ENCODE measurements around the gene STON1. TPM values are rescaled to one million over a fixed set of nuclear protein-coding genes. Genes with fewer than 3 reads are reported as not detected.

STON1 gene
- total RNA-seq, 2 donors from 2014 or later: 34.0 to 48.7 TPM

DNA sequence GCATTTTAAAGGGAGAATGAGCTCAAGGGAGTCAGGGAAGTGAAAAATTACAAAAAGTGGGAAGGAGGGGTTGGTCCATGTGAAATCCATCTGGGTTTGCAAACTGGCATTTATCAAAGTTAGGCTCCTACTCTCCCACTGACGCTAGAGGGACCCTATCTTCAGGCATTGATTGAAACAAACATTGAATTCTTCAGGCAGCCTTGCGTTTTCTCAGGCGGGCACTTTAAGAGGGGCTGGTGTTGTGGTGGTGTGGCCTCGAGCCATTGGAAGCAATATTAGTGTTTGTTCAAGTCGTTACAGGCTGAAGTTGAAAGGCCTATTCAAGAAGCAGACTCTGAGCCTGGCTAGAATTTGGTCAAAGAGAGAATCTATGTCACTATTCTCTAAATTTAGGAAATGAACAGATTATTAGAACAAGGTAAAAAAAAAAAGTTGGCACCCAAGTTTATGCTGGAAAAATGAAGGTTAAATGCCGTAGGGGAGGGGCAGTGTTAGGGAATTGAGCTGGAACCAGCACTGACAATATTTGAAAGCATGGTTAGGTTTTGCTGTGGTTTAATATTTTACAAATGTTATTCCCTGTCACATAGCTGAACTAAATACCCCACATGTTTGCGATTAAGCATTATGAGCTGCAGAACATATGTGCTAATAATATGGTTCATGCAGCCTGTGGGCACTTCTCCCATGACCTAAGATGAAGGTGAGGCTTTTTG lies 36.8 kb downstream of the STON1 start:
- 31% methylated on average over 7 of the region's 7 CpGs for WGBS
- DNase-seq (ENCODE audit: low spot score): no peak
- H3K27ac ChIP-seq: peak overlapping the region in 1 of 2 donors; percentile 16

DNA sequence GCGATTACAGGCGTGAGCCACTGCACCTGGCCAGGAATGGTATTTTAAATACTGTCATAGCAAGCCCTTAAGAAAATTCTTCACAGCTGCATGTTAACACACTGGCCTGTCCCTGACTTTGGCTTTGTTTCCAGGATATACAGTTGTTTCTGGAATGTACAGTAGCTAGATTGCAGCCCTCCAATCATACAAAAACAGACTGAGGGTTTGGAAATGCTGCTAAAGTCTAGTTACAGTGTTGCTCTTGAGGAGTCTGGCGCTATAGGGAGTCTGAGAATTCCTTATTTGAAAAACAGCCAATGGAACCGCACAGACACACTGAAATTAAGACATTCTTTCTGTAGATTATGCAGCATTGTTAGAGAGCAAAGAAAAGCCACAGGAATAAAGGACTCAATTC lies 37.7 kb downstream of the STON1 start:
- no peak for DNase-seq (ENCODE audit: low spot score)
- H3K27ac ChIP-seq: no peak overlapping the region
- intact Hi-C loops (cut with DNase I): no loop called here
- no peaks in the 10 kb centered on the region for H3K27me3 ChIP-seq (replicated peaks; ENCODE audit: insufficient read depth)
- H3K4me3 ChIP-seq: no peak overlapping the region
- H3K36me3 ChIP-seq: no peaks in the 10 kb centered on the region
- TF ChIP-seq, protein P1, sequence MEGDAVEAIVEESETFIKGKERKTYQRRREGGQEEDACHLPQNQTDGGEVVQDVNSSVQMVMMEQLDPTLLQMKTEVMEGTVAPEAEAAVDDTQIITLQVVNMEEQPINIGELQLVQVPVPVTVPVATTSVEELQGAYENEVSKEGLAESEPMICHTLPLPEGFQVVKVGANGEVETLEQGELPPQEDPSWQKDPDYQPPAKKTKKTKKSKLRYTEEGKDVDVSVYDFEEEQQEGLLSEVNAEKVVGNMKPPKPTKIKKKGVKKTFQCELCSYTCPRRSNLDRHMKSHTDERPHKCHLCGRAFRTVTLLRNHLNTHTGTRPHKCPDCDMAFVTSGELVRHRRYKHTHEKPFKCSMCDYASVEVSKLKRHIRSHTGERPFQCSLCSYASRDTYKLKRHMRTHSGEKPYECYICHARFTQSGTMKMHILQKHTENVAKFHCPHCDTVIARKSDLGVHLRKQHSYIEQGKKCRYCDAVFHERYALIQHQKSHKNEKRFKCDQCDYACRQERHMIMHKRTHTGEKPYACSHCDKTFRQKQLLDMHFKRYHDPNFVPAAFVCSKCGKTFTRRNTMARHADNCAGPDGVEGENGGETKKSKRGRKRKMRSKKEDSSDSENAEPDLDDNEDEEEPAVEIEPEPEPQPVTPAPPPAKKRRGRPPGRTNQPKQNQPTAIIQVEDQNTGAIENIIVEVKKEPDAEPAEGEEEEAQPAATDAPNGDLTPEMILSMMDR (IDR thresholded peaks at IDR 0.05): no peak
- no peak for TF ChIP-seq POLR2AphosphoS5 (IDR thresholded peaks at IDR 0.05)
- TF ChIP-seq POLR2A (IDR thresholded peaks at IDR 0.05): no peak
- no peaks in the 10 kb centered on the region for H3K4me1 ChIP-seq (replicated peaks)
- WGBS: 74% methylated on average over 4 of the region's 4 CpGs
- no peaks in the 10 kb centered on the region for H3K9me3 ChIP-seq

More for the DNA sequence above, 36.8 kb downstream of the STON1 start:
- Histone ChIP-seq H3K36me3 (no peaks in the 10 kb centered on the region), H3K4me3 (no peak overlapping the region), H3K27me3 (replicated peaks; ENCODE audit: insufficient read depth) (no peaks in the 10 kb centered on the region), H3K9me3 (no peaks in the 10 kb centered on the region), H3K4me1 (replicated peaks) (no peaks in the 10 kb centered on the region)
- intact Hi-C loops (cut with DNase I): no loop called here
- TF ChIP-seq POLR2A (IDR thresholded peaks at IDR 0.05) (no peak), POLR2AphosphoS5 (IDR thresholded peaks at IDR 0.05) (no peak)
- TF ChIP-seq, protein P1 (IDR thresholded peaks at IDR 0.05): peak in 2 of 4 experiments; percentile 8 to 17

DNA sequence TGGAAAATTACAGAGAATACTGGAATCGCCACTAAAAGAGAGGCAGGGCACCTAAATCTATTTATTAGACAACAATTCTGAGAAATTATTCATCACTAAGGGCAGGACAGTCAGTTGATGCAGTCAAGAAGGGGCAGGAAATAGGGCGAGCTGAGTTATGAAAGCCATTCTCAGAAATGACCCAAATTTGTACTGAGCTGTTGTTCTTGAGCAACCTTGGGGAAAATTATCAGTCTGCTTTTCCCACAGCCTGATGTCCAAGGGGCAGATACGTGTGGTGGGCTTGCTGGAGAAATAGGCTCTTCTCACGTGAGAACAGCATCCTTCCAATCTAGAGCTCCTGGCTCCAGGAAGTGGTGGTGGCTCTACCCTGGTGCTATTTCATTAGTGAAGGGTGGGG lies 38.6 kb downstream of the STON1 start:
- no peaks in the 10 kb centered on the region for H3K9me3 ChIP-seq
- no peak for DNase-seq (ENCODE audit: low spot score)
- no peak overlapping the region for H3K4me3 ChIP-seq
- intact Hi-C loops (cut with DNase I): no loop called here
- TF ChIP-seq, protein P1 (IDR thresholded peaks at IDR 0.05): no peak
- no peak for TF ChIP-seq POLR2A (IDR thresholded peaks at IDR 0.05)
- TF ChIP-seq POLR2AphosphoS5 (IDR thresholded peaks at IDR 0.05): no peak
- no peaks in the 10 kb centered on the region for H3K27me3 ChIP-seq (replicated peaks; ENCODE audit: insufficient read depth)
- H3K36me3 ChIP-seq: no peaks in the 10 kb centered on the region
- WGBS: 77% methylated on average over 4 of the region's 4 CpGs
- no peak overlapping the region for H3K27ac ChIP-seq
- H3K4me1 ChIP-seq (replicated peaks): no peaks in the 10 kb centered on the region

DNA sequence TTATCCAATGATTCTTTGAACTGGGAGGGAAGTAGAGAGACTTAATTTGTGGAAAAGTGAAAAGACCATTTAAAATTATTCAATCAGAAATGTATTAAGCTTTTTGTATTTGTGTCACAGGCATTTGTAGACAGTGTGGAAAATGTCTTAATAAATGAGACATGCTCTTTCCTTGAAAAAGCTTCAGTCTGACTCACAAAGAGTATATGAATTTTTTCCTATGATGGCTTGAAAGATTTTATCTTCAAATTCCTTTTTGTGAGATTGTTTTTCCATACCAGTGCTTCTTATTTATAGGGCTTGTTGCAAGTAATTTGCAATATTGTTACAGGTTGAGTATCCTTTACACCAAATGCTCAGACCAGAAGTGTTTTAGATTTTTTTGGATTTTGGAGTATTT lies 39.5 kb downstream of the STON1 start:
- H3K4me1 ChIP-seq (replicated peaks): no peaks in the 10 kb centered on the region
- no peak overlapping the region for H3K4me3 ChIP-seq
- TF ChIP-seq, protein P1 (IDR thresholded peaks at IDR 0.05): no peak
- TF ChIP-seq POLR2A (IDR thresholded peaks at IDR 0.05): no peak
- TF ChIP-seq POLR2AphosphoS5 (IDR thresholded peaks at IDR 0.05): no peak
- H3K36me3 ChIP-seq: no peaks in the 10 kb centered on the region
- H3K27me3 ChIP-seq (replicated peaks; ENCODE audit: insufficient read depth): no peaks in the 10 kb centered on the region
- no peak for DNase-seq (ENCODE audit: low spot score)
- intact Hi-C loops (cut with DNase I): no loop called here
- no peaks in the 10 kb centered on the region for H3K9me3 ChIP-seq
- no peak overlapping the region for H3K27ac ChIP-seq

DNA sequence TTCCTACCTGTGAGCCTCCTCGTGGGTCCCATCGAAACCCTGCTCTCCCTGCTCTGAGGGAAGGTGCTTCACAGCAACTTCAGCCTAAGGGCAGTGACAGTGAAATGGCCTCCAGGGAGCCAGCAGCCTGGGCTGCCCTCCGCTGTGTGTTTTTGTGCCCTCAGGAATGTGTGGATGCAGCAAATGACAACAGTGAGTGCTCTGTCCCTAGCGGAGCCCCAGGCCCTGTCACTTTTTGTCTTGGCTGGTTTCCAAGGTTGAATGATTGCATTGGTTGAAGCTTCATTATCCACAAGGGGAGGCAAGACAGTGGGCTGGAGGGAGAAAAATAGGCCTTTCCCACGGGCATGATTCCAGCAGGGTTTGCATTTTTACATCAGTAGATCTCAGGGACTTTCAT lies 42.9 kb downstream of the STON1 start:
- intact Hi-C loops (cut with DNase I): no loop called here
- DNase-seq (ENCODE audit: low spot score): no peak
- TF ChIP-seq, protein P1 (IDR thresholded peaks at IDR 0.05): no peak
- TF ChIP-seq POLR2AphosphoS5 (IDR thresholded peaks at IDR 0.05) (no peak), POLR2A (IDR thresholded peaks at IDR 0.05) (no peak)

More for the DNA sequence above, 42.9 kb downstream of the STON1 start:
- H3K4me3 ChIP-seq: no peak overlapping the region
- WGBS: 57% methylated on average over 5 of the region's 5 CpGs
- H3K36me3 ChIP-seq: no peaks in the 10 kb centered on the region
- H3K27me3 ChIP-seq (replicated peaks; ENCODE audit: insufficient read depth): no peaks in the 10 kb centered on the region
- no peaks in the 10 kb centered on the region for H3K9me3 ChIP-seq
- no peaks in the 10 kb centered on the region for H3K4me1 ChIP-seq (replicated peaks)
- H3K27ac ChIP-seq: no peak overlapping the region

All from prostate gland (tissue), 2 donors.